Esophagus mucosa (tissue), 1 donor: ENCODE results near the gene TMPRSS2. TPM values are rescaled to one million over a fixed set of nuclear protein-coding genes. Genes with fewer than 3 reads are reported as not detected.

ENCODE experiments used
- ATAC-seq: fragments of 200-7000 bp; cut with Tn5 transposase; one replicate; pipeline ENCODE4 v1.9.1; 2020
- total RNA-seq: library from RNA; stranded (reverse); gene quantifications from one replicate; pipeline ENCODE4 v1.2.4, GENCODE V29; 2023
- donor health status: DM: yes; HTN: yes; CAD: no.

TMPRSS2 gene
- total RNA-seq, 1 donor from 2014 or later, result 41.6 TPM

GRCh38 chr21:41446586-41446985, 61.4 kb downstream of the TMPRSS2 start:
- no peak for ATAC-seq

- ATAC-seq, result no peak
Measured at GRCh38 chr21:41445465-41445862, 62.5 kb downstream of the TMPRSS2 start.

GRCh38 chr21:41444703-41445464, 63.1 kb downstream of the TMPRSS2 start:
- no peak for ATAC-seq

- no peak for ATAC-seq
Measured at GRCh38 chr21:41443562-41443961, 64.4 kb downstream of the TMPRSS2 start.

- no peak for ATAC-seq
Measured at GRCh38 chr21:41442481-41443186, 65.3 kb downstream of the TMPRSS2 start.

- no peak for ATAC-seq
Measured at GRCh38 chr21:41441546-41441945, 66.4 kb downstream of the TMPRSS2 start.

- no peak for ATAC-seq
Measured at GRCh38 chr21:41439248-41439647, 68.7 kb downstream of the TMPRSS2 start.

- no peak for ATAC-seq
Measured at GRCh38 chr21:41438425-41439113, 69.4 kb downstream of the TMPRSS2 start.

GRCh38 chr21:41437729-41438128, 70.2 kb downstream of the TMPRSS2 start:
- ATAC-seq, result no peak

- ATAC-seq, result no peak
Measured at GRCh38 chr21:41435706-41436105, 72.3 kb downstream of the TMPRSS2 start.

GRCh38 chr21:41433566-41433965, 74.4 kb downstream of the TMPRSS2 start:
- no peak for ATAC-seq

- no peak for ATAC-seq
Measured at GRCh38 chr21:41432562-41433460, 75.1 kb downstream of the TMPRSS2 start.

- peak; percentile 44 for ATAC-seq
Measured at GRCh38 chr21:41431788-41432548, 76.0 kb downstream of the TMPRSS2 start.

GRCh38 chr21:41429925-41430491, 78.0 kb downstream of the TMPRSS2 start:
- no peak for ATAC-seq

- no peak for ATAC-seq
Measured at GRCh38 chr21:41429305-41429704, 78.7 kb downstream of the TMPRSS2 start.

- ATAC-seq, result no peak
Measured at GRCh38 chr21:41428847-41429246, 79.1 kb downstream of the TMPRSS2 start.

GRCh38 chr21:41428311-41428710, 79.6 kb downstream of the TMPRSS2 start:
- ATAC-seq, result no peak

GRCh38 chr21:41427556-41427955, 80.4 kb downstream of the TMPRSS2 start:
- ATAC-seq, result no peak

GRCh38 chr21:41426676-41427404, 81.1 kb downstream of the TMPRSS2 start:
- ATAC-seq, result peak; percentile 27

GRCh38 chr21:41425954-41426675, 81.8 kb downstream of the TMPRSS2 start, which contains the start of gene MX1:
Gene MX1 (plus strand): TSS chr21:41426239. CDS start chr21:41432071, 5,832 bp downstream.
- peak; percentile 85 for ATAC-seq
